ENCODE data around the gene PTPN3.

PTPN3 gene

DNA sequence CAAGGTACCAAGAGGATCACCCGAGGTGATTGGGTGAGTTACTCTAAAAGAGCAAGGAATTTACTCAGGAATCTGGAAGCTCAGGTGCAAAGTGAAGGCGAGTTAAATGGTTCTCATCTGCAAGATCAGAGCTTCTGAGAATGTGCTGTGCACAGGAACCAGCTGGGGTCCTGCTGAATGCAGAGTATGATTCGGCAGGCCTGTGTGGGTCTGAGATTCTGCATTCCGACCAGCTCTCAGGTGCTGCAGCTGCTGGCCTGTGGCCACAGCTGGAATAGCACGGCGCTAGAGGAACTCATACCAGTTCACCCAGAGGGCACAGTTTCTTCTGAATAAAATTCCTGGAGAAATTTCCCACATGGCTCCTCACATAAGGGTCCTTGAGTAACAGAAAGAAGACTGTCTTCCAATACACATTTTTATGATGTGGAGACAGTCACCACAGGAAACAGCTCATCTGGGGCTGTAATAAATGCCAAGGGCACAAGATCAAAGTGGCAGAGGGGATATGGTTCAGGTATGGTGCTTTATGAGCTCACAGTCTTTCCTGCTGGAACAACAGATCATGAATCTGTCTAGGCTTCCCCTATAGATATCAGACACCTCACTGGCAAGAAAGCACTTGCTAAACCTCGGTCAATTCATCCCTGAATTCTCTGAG lies 83.9 kb downstream of the PTPN3 start:
- Histone ChIP-seq H3K9me3 (ENCODE audit: low read depth, low read length) (no peaks in the 10 kb centered on the region), H3K9ac (ENCODE audit: insufficient read length) (no peak overlapping the region), H3K27ac (no peak overlapping the region), H3K4me3 (no peak overlapping the region), H3K36me3 (ENCODE audit: insufficient read depth, low read length) (no peaks in the 10 kb centered on the region; the same call in 1 of the 2 replicates)
- TF ChIP-seq EZH2 (IDR thresholded peaks at IDR 0.05): no peak
- no peak for TF ChIP-seq POLR2AphosphoS5 (IDR thresholded peaks at IDR 0.05; ENCODE audit: borderline replicate concordance, low read depth, low read length)
- no peak for TF ChIP-seq FOXP2 (optimal IDR thresholded peaks at IDR 0.05; ENCODE audit: control extremely low read depth, extremely low read length, insufficient read depth)
- no peak for DNase-seq (ENCODE audit: low read depth, low spot score)

- no peaks in the 10 kb centered on the region for H3K36me3 ChIP-seq (ENCODE audit: insufficient read depth, low read length)
- no peak overlapping the region for H3K27ac ChIP-seq
- TF ChIP-seq POLR2AphosphoS5 (IDR thresholded peaks at IDR 0.05; ENCODE audit: borderline replicate concordance, low read depth, low read length) (no peak), FOXP2 (optimal IDR thresholded peaks at IDR 0.05; ENCODE audit: control extremely low read depth, extremely low read length, insufficient read depth) (no peak), EZH2 (IDR thresholded peaks at IDR 0.05) (no peak)
- H3K4me3 ChIP-seq: no peak overlapping the region
- no peaks in the 10 kb centered on the region for H3K9me3 ChIP-seq (ENCODE audit: low read depth, low read length)
- peak; percentile 8 for DNase-seq (ENCODE audit: low read depth, low spot score)
- H3K9ac ChIP-seq (ENCODE audit: insufficient read length): no peak overlapping the region
Observed at GRCh38 chr9:109411798-109412352, 86.2 kb downstream of the PTPN3 start.

DNA sequence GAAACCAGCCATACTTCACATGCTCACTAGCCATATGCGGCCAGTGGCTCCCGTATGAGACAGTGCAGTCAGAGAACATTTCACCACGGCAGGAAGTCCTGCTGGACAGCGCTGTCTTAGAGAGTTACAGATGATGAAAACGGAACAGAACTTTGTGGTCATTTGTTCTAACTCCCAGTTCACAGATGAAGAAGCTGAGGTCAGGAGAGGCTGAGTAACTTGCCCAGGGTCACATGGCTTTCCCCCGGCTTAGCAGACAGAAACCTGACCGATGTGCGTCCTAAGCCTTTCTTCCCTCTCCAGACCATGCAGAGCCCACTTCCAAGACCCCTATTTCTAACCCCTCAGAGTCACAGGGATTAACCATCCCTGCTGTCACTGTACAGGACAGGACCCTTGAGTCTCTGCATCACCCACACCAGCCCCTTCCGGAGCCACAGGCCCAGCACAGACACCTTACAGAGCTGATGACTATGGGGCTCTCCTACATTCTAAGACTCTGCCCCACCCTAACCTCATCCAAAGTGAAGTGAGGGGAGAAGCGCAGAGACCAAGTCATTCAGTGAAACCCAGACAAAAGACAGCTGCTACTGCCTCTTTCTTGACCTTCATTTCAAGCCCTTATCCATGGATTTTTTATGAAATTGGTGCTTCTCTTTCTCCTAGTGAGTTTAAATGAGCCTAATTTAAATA lies 86.9 kb downstream of the PTPN3 start:
- no peak for DNase-seq (ENCODE audit: low read depth, low spot score)
- H3K4me3 ChIP-seq: no peak overlapping the region
- TF ChIP-seq POLR2AphosphoS5 (IDR thresholded peaks at IDR 0.05; ENCODE audit: borderline replicate concordance, low read depth, low read length) (no peak), FOXP2 (optimal IDR thresholded peaks at IDR 0.05; ENCODE audit: control extremely low read depth, extremely low read length, insufficient read depth) (no peak), EZH2 (IDR thresholded peaks at IDR 0.05) (no peak)
- no peak overlapping the region for H3K27ac ChIP-seq
- H3K9ac ChIP-seq (ENCODE audit: insufficient read length): no peak overlapping the region
- H3K36me3 ChIP-seq (ENCODE audit: insufficient read depth, low read length): no peaks in the 10 kb centered on the region
- H3K9me3 ChIP-seq (ENCODE audit: low read depth, low read length): no peaks in the 10 kb centered on the region

GRCh38 chr9:109409773-109410397 lies 88.2 kb downstream of the PTPN3 start:
- Histone ChIP-seq H3K4me3 (no peak overlapping the region), H3K36me3 (ENCODE audit: insufficient read depth, low read length) (no peaks in the 10 kb centered on the region), H3K9ac (ENCODE audit: insufficient read length) (no peak overlapping the region)

DNA sequence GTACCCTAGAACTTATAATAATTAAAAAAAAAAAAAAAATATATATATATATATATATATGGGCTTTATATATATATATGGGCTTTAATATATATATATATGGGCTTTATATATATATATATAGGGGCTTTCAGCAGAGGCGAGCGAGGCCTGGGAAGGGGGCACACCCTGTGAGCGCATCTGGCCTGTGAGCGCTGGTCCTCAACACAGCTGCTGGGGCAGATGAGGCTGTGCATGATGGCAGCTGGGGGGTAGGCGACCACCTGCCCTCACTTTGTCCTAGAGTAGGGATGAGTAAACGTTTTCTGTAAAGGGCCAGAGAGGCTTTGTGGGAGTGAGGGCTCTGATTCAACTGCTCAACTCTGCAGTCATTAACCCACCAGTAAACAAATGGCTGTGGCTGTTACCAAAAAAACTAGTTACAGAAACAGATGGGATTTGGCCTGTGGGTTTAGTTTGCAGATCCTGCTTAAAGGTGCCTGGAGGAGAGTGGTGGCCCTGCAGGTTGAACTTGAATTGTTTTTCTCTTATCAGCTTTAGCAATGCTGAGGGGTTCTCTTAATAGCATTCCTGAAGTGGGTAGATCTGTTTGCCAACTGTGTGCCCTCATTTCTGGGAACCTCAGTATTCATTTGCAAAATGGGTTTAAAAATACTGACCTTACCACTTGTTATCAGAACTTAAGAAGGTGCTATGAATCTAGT lies 89.2 kb downstream of the PTPN3 start:
- Histone ChIP-seq H3K9me3 (ENCODE audit: low read depth, low read length) (no peaks in the 10 kb centered on the region), H3K4me3 (no peak overlapping the region), H3K27ac (no peak overlapping the region), H3K9ac (ENCODE audit: insufficient read length) (no peak overlapping the region), H3K36me3 (ENCODE audit: insufficient read depth, low read length) (no peaks in the 10 kb centered on the region)
- no peak for DNase-seq (ENCODE audit: low read depth, low spot score)
- TF ChIP-seq POLR2AphosphoS5 (IDR thresholded peaks at IDR 0.05; ENCODE audit: borderline replicate concordance, low read depth, low read length) (no peak), EZH2 (IDR thresholded peaks at IDR 0.05) (no peak), FOXP2 (optimal IDR thresholded peaks at IDR 0.05; ENCODE audit: control extremely low read depth, extremely low read length, insufficient read depth) (no peak)

More at GRCh38 chr9:109409773-109410397, 88.2 kb downstream of the PTPN3 start:
- Histone ChIP-seq H3K27ac (no peak overlapping the region), H3K9me3 (ENCODE audit: low read depth, low read length) (no peaks in the 10 kb centered on the region)
- TF ChIP-seq EZH2 (IDR thresholded peaks at IDR 0.05) (no peak), POLR2AphosphoS5 (IDR thresholded peaks at IDR 0.05; ENCODE audit: borderline replicate concordance, low read depth, low read length) (no peak), FOXP2 (optimal IDR thresholded peaks at IDR 0.05; ENCODE audit: control extremely low read depth, extremely low read length, insufficient read depth) (no peak)
- no peak for DNase-seq (ENCODE audit: low read depth, low spot score)

DNA sequence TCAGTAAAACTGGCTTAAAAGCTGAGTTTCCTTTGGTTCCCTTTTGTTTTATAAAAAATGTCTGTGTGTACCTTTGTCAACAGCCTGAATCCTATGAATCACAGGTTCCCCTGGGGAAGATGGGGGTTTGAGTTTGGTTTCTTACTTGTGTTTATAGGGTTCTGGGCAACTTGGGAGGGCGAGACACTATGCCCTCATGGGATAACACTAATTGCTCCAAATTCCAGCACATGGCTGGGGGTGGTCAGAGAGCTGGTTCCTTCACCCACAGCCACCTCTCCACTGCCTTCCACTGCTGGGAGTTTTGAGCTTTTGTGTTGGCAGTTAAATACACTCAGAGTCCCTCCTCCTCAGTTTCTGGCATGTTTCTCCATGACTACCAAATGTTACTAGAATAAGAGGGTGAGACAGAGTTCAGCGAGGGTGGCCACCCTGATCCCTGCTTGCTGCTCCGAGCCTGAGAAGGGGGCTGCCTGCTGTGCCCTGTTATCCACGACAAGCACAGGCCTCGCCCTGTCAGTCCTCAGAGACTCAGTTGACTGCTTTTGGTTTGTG lies 94.3 kb downstream of the PTPN3 start:
- TF ChIP-seq POLR2AphosphoS5 (IDR thresholded peaks at IDR 0.05; ENCODE audit: borderline replicate concordance, low read depth, low read length) (no peak), FOXP2 (optimal IDR thresholded peaks at IDR 0.05; ENCODE audit: control extremely low read depth, extremely low read length, insufficient read depth) (no peak), EZH2 (IDR thresholded peaks at IDR 0.05) (no peak)
- no peaks in the 10 kb centered on the region for H3K9me3 ChIP-seq (ENCODE audit: low read depth, low read length)
- DNase-seq (ENCODE audit: low read depth, low spot score): no peak
- H3K4me3 ChIP-seq: no peak overlapping the region
- no peaks in the 10 kb centered on the region for H3K36me3 ChIP-seq (ENCODE audit: insufficient read depth, low read length)
- H3K27ac ChIP-seq: no peak overlapping the region
- no peak overlapping the region for H3K9ac ChIP-seq (ENCODE audit: insufficient read length)

DNA sequence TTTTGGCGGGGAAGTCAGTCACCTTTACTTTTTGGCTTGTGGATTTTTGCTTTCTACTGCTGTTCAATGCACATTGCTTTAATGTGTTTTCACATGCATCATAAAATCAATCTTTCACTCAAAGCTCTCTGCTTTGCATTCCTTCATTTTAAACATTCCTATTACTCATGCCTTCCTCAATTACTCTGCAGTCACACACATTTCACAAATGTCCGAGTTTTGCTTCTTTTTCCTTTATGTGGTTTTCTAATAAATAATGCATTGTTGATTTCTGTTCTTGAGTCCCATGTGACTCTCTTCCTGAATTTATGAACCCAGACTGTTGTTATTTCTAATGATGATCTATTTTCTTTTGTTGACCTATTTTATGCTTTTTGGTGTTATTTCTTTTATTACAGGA lies 95.0 kb downstream of the PTPN3 start:
- no peaks in the 10 kb centered on the region for H3K9me3 ChIP-seq (ENCODE audit: low read depth, low read length)
- no peak for DNase-seq (ENCODE audit: low read depth, low spot score)
- H3K27ac ChIP-seq: no peak overlapping the region
- TF ChIP-seq EZH2 (IDR thresholded peaks at IDR 0.05) (no peak), POLR2AphosphoS5 (IDR thresholded peaks at IDR 0.05; ENCODE audit: borderline replicate concordance, low read depth, low read length) (no peak), FOXP2 (optimal IDR thresholded peaks at IDR 0.05; ENCODE audit: control extremely low read depth, extremely low read length, insufficient read depth) (no peak)
- H3K4me3 ChIP-seq: no peak overlapping the region
- no peak overlapping the region for H3K9ac ChIP-seq (ENCODE audit: insufficient read length)
- no peaks in the 10 kb centered on the region for H3K36me3 ChIP-seq (ENCODE audit: insufficient read depth, low read length)

All from SK-N-MC (cell line).